PFSK-1 (cell line): ENCODE results near the gene MICU1.

Experiments
- FOXP2 ChIP-seq: optimal IDR thresholded peaks from 2 replicates; pipeline ENCODE3; 2011; ENCODE audit warnings: borderline replicate concordance, control low read depth, inconsistent platforms; ENCODE audit not compliant: insufficient read depth; ENCODE audit errors: extremely low read length, extremely low read depth
- POLR2AphosphoS5 ChIP-seq: IDR thresholded peaks from 2 replicates; pipeline ENCODE4 v1.6.1; 2012; ENCODE audit warnings: low read depth, mild to moderate bottlenecking, control low read depth, low read length, moderate library complexity
- REST ChIP-seq, 2 experiments: IDR thresholded peaks; 2 replicates each; pipeline versions ENCODE4 v1.6.1 to v1.8.0; 2011 to 2012; ENCODE audit warnings: low read depth in 2 of 2, low read length in 2 of 2, control low read depth in 1 of 2, inconsistent platforms in 1 of 2, mild to moderate bottlenecking in 1 of 2, moderate library complexity in 1 of 2; ENCODE audit not compliant: insufficient read depth in 1 of 2
- SIN3A ChIP-seq: IDR thresholded peaks from 2 replicates; pipeline ENCODE4 v1.6.1; 2012; ENCODE audit warnings: mild to moderate bottlenecking, low read length, moderate library complexity, borderline replicate concordance; ENCODE audit not compliant: insufficient read depth
- TAF1 ChIP-seq: IDR thresholded peaks from 2 replicates; pipeline ENCODE4 v1.6.1; 2012; ENCODE audit warnings: low read length, control low read depth, borderline replicate concordance; ENCODE audit not compliant: insufficient read depth

GRCh38 chr10:72429931-72430330 lies 195.9 kb downstream of the MICU1 start:
- TF ChIP-seq REST (IDR thresholded peaks at IDR 0.05; ENCODE audit: insufficient read depth in 1 of 2, low read depth in 2 of 2, low read length in 2 of 2) (no peak), POLR2AphosphoS5 (no peak), TAF1 (no peak), SIN3A (no peak), FOXP2 (no peak)
